Neural cell (in vitro differentiated cells): ENCODE data around the gene KCNQ2.

Source experiments
- CTCF ChIP-seq: fragments of 450-650 bp; IDR thresholded peaks from 2 replicates; pipeline ENCODE4 v1.5.1; 2014; ENCODE audit warnings: antibody characterized with exemption, mild to moderate bottlenecking, moderate library complexity; ENCODE audit not compliant: poor library complexity, severe bottlenecking
- EP300 ChIP-seq: fragments of 450-650 bp; conservative IDR thresholded peaks from 2 replicates; pipeline ENCODE4 v1.6.1; 2014; ENCODE audit warnings: antibody characterized with exemption, mild to moderate bottlenecking, moderate library complexity; ENCODE audit not compliant: poor library complexity, severe bottlenecking
- EZH2 ChIP-seq: fragments of 200-600, 300-800 bp; shearing (Covaris generic), sonication (generic); IDR thresholded peaks from 2 replicates; pipeline ENCODE4 v1.6.1; 2014; ENCODE audit warnings: antibody characterized with exemption, low read length, borderline replicate concordance, mild to moderate bottlenecking; ENCODE audit not compliant: insufficient read depth, poor library complexity, severe bottlenecking
- MXI1 ChIP-seq: fragments of 450-650 bp; conservative IDR thresholded peaks from 2 replicates; pipeline ENCODE4 v1.6.1; 2014; ENCODE audit warnings: antibody characterized with exemption, mild to moderate bottlenecking; ENCODE audit not compliant: poor library complexity, severe bottlenecking
- POLR2AphosphoS5 ChIP-seq: IDR thresholded peaks from 2 replicates; pipeline ENCODE4 v1.6.1; 2012
- RAD21 ChIP-seq: fragments of 450-650 bp; conservative IDR thresholded peaks from 2 replicates; pipeline ENCODE4 v1.6.1; 2014; ENCODE audit warnings: antibody characterized with exemption, mild to moderate bottlenecking, moderate library complexity
- SMC3 ChIP-seq: fragments of 450-650 bp; conservative IDR thresholded peaks from 2 replicates; pipeline ENCODE4 v1.6.1; 2014; ENCODE audit warnings: antibody characterized with exemption, mild to moderate bottlenecking, moderate library complexity; ENCODE audit not compliant: poor library complexity

GRCh38 chr20:63415647-63416391, 56.6 kb downstream of the KCNQ2 start:
- TF ChIP-seq CTCF: no peak
- no peak for TF ChIP-seq MXI1
- no peak for TF ChIP-seq EZH2
- TF ChIP-seq POLR2AphosphoS5: no peak
- no peak for TF ChIP-seq EP300
- TF ChIP-seq RAD21: no peak
- TF ChIP-seq SMC3: no peak
